CD4-positive, alpha-beta T cell (primary cell): Measurements from ENCODE around the gene FGFRL1. TPM values are rescaled to one million over a fixed set of nuclear protein-coding genes. Genes with fewer than 3 reads are reported as not detected.

Source experiments
- ATAC-seq: fragments of 200-7000 bp; cut with Tn5 transposase; one replicate; pipeline ENCODE4 v1.10.0; 2022; ENCODE audit warnings: mild to moderate bottlenecking; ENCODE audit not compliant: poor library complexity
- CTCF ChIA-PET: fragments of 350-600 bp; sonication (Branson Sonifier 250); formaldehyde crosslinking; loops from one replicate; lab custom pipeline; 2021; ENCODE audit warnings: antibody characterized with exemption, inconsistent platforms; lab: Charles Lee
- POLR2A ChIA-PET: fragments of 350-600 bp; sonication (Branson Sonifier 250); formaldehyde crosslinking; loops from one replicate; lab custom pipeline; 2021; ENCODE audit warnings: antibody characterized with exemption, inconsistent platforms; lab: Charles Lee
- DNase-seq, 14 experiments: peaks; one replicate each; pipeline ENCODE4 v3.0.0-alpha.2; 2013 to 2020; ENCODE audit warnings: mixed read lengths in 2 of 14
- H3K27ac ChIP-seq, 2 donors: one replicate each; pipeline versions ENCODE4 v1.5.1 to v1.7.0; 2013; ENCODE audit warnings: low read length in 2 of 2, low read depth in 1 of 2, mild to moderate bottlenecking in 1 of 2
- H3K27me3 ChIP-seq, 2 experiments: 1 replicate in 1 of 2; 2 replicates in 1 of 2; pipeline versions ENCODE4 v1.6.1 to v1.7.0; 2013; ENCODE audit warnings: low read length in 2 of 2, control low read depth in 1 of 2, mild to moderate bottlenecking in 1 of 2, moderate library complexity in 1 of 2; ENCODE audit not compliant: insufficient read depth in 2 of 2, control insufficient read depth in 1 of 2
- H3K36me3 ChIP-seq: one replicate; pipeline ENCODE4 v1.6.1; 2013; ENCODE audit warnings: low read length, control low read depth; ENCODE audit not compliant: insufficient read depth
- H3K4me1 ChIP-seq: one replicate; pipeline ENCODE4 v1.6.1; 2013; ENCODE audit warnings: low read length, control low read depth; ENCODE audit not compliant: insufficient read depth
- H3K4me3 ChIP-seq: one replicate; pipeline ENCODE4 v1.5.1; 2013; ENCODE audit warnings: mild to moderate bottlenecking, low read length, moderate library complexity
- H3K9me3 ChIP-seq, 2 experiments: 1 replicate in 1 of 2; 2 replicates in 1 of 2; pipeline versions ENCODE4 v1.6.1 to v1.7.0; 2013; ENCODE audit warnings: low read length in 2 of 2, mild to moderate bottlenecking in 2 of 2, control low read depth in 1 of 2, moderate library complexity in 1 of 2; ENCODE audit not compliant: control insufficient read depth in 1 of 2, insufficient read depth in 1 of 2
- H3K27ac Mint-ChIP-seq: one replicate; pipeline ENCODE4 v1.8.0; 2020; ENCODE audit warnings: mixed read lengths
- H3K27me3 Mint-ChIP-seq: one replicate; pipeline ENCODE4 v1.8.0; 2021; ENCODE audit warnings: mixed read lengths
- H3K36me3 Mint-ChIP-seq: one replicate; pipeline ENCODE4 v1.8.0; 2021; ENCODE audit warnings: low read depth, mixed read lengths
- H3K4me1 Mint-ChIP-seq: one replicate; pipeline ENCODE4 v1.8.0; 2021; ENCODE audit warnings: low read depth, mixed read lengths
- H3K4me3 Mint-ChIP-seq: one replicate; pipeline ENCODE4 v1.8.0; 2020; ENCODE audit warnings: mild to moderate bottlenecking, mixed read lengths
- H3K9me3 Mint-ChIP-seq: one replicate; pipeline ENCODE4 v1.8.0; 2020; ENCODE audit warnings: mixed read lengths
- intact Hi-C, 2 experiments: fragments of 100-400 bp; cut with DNase I in 1 of 2; cut with micrococcal nuclease in 1 of 2; formaldehyde crosslinking; loops; one replicate each; pipeline versions ENCODE4 v1.15.1 to v1.9.0; 2023 to 2025; cut with DNase I, micrococcal nuclease
- total RNA-seq, 174 experiments: library from RNA in 2 of 174; stranded (reverse) in 2 of 174; gene quantifications; one replicate each; pipeline ENCODE4 v1.2.3 and lab custom pipeline; 2021 to 2026
- TF ChIP-seq, protein P1 (sequence below): fragments of 200-600 bp; IDR thresholded peaks from one replicate; pipeline ENCODE4 v1.8.0; 2022; ENCODE audit warnings: antibody characterized with exemption, mild to moderate bottlenecking

Gene FGFRL1
- total RNA-seq, 2 experiments from 2014 or later = 21.8 to 25.0 TPM

DNA sequence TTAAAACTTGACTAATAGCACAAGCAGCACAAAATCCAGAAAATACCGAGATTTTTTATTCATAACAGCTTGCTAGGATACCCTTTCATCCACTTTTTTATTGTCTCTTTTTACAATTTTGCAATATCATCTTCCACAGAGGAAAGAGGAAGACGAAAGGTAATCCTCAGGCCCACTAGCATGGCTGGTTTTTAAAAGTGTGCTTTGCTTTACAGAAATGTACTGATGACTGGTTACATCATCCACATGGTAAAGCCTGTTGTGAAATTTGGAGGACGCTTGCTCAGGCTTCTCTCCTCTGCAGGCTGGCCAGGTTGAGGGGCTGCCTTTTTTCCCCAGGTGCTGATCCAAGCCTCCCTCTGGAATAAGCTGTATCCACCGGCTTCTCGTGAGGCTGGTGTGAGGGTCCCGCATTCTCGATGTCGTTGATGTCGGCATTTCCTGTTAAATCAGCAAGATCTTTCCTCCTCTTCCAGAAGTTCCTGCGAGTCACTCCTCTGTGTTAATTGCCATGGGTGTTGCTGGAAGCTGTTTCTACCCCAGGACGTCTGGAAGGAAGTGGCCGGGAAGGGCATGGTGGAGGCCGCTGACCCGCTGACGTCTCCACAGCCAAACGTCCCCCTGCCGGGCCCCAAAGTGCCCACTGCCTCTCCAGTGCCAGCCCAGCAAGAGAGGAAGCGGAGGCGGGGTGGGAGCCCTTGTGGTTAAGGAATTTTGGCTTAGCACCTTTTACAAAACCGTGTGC, 32.3 kb upstream of the FGFRL1 start:
- Mint-ChIP-seq H3K27me3 (no peaks in the 10 kb centered on the region), H3K9me3 (no peaks in the 10 kb centered on the region), H3K4me1 (no peaks in the 10 kb centered on the region), H3K27ac (no peak overlapping the region), H3K4me3 (no peak overlapping the region), H3K36me3 (no peaks in the 10 kb centered on the region)
- intact Hi-C loops = no loop called here
- TF ChIP-seq, protein P1, sequence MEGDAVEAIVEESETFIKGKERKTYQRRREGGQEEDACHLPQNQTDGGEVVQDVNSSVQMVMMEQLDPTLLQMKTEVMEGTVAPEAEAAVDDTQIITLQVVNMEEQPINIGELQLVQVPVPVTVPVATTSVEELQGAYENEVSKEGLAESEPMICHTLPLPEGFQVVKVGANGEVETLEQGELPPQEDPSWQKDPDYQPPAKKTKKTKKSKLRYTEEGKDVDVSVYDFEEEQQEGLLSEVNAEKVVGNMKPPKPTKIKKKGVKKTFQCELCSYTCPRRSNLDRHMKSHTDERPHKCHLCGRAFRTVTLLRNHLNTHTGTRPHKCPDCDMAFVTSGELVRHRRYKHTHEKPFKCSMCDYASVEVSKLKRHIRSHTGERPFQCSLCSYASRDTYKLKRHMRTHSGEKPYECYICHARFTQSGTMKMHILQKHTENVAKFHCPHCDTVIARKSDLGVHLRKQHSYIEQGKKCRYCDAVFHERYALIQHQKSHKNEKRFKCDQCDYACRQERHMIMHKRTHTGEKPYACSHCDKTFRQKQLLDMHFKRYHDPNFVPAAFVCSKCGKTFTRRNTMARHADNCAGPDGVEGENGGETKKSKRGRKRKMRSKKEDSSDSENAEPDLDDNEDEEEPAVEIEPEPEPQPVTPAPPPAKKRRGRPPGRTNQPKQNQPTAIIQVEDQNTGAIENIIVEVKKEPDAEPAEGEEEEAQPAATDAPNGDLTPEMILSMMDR = no peak
- no peak overlapping the region for H3K27ac ChIP-seq
- CTCF ChIA-PET = no interaction called here
- ATAC-seq = no peak
- DNase-seq = no peak
- peaks cover 6% of the 10 kb centered on the region for H3K4me1 ChIP-seq
- POLR2A ChIA-PET = no interaction called here
- no peaks in the 10 kb centered on the region for H3K36me3 ChIP-seq
- no peaks in the 10 kb centered on the region for H3K27me3 ChIP-seq
- H3K9me3 ChIP-seq = peaks cover 0 to 4% of the 10 kb centered on the region in 2 experiments
- H3K4me3 ChIP-seq = no peak overlapping the region

DNA sequence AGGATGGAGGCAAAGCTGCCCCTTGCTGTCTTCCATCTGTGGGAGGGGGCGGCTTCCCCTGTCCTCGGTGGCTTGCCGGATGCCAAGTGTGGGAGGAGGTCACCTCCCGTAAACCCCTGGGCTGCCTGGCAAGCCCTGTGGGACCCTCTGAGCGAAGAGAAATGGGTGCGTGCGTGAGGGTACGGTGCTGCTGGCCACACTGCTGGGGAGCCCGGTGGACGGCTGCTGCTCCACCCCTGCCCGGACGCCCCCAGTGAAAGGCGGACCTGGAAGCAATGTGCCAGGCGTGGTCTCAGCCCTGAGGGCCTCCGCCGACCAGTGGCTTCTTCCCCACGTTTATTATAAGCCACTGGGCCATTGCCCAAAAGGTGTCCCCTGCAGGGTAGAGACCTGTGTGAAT, 29.1 kb upstream of the FGFRL1 start:
- Histone ChIP-seq H3K27me3 (no peaks in the 10 kb centered on the region), H3K27ac (no peak overlapping the region), H3K4me3 (no peak overlapping the region), H3K36me3 (no peaks in the 10 kb centered on the region), H3K9me3 (no peaks in the 10 kb centered on the region), H3K4me1 (peaks cover 29% of the 10 kb centered on the region)
- intact Hi-C loops = loop anchor here (10.0 kb wide), 2 partner anchors 307 to 737 kb away; partner anchors contain the start of genes ATP5ME (in 1 of the 2) and MYL5 (in 1 of the 2)
- peaks cover 25% of the 10 kb centered on the region for H3K4me1 Mint-ChIP-seq
- TF ChIP-seq, protein P1 = no peak
- H3K4me3 Mint-ChIP-seq = no peak overlapping the region
- H3K27ac Mint-ChIP-seq = no peak overlapping the region
- ATAC-seq (no peak), DNase-seq (no peak)
- H3K36me3 Mint-ChIP-seq = no peaks in the 10 kb centered on the region
- POLR2A ChIA-PET = no interaction called here
- CTCF ChIA-PET = no interaction called here
- no peaks in the 10 kb centered on the region for H3K9me3 Mint-ChIP-seq
- H3K27me3 Mint-ChIP-seq = no peaks in the 10 kb centered on the region

DNA sequence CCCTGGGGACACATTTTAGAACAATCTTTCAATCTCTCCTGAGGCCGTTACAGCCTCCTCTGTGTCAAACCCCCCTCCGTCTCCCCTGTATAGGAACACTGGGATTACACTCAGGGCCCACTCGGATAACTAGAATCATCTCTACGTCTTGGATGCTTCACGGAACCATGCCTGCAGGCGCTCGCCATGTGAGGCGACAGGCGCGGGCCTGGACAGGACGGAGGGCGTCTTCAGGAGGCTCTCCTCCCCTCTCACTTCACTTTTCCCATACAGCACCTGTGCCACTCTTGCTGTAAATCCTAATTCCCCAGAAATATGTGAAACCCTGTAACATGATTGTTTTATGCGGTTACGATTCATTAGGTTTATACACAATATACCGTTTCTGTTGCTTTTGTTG, 28.6 kb upstream of the FGFRL1 start:
- POLR2A ChIA-PET = no interaction called here
- no peak for ATAC-seq
- Mint-ChIP-seq H3K27ac (no peak overlapping the region), H3K4me3 (no peak overlapping the region), H3K36me3 (no peaks in the 10 kb centered on the region), H3K27me3 (no peaks in the 10 kb centered on the region), H3K9me3 (no peaks in the 10 kb centered on the region), H3K4me1 (peaks cover 25% of the 10 kb centered on the region)
- no peaks in the 10 kb centered on the region for H3K9me3 ChIP-seq
- H3K27me3 ChIP-seq = no peaks in the 10 kb centered on the region
- H3K27ac ChIP-seq = no peak overlapping the region
- peaks cover 34% of the 10 kb centered on the region for H3K4me1 ChIP-seq
- CTCF ChIA-PET = no interaction called here
- H3K4me3 ChIP-seq = no peak overlapping the region
- DNase-seq = no peak
- no peaks in the 10 kb centered on the region for H3K36me3 ChIP-seq
- intact Hi-C loops = loop anchor here (10.0 kb wide), 2 partner anchors 308 to 738 kb away; partner anchors contain the start of genes ATP5ME (in 1 of the 2) and MYL5 (in 1 of the 2)
- TF ChIP-seq, protein P1 = no peak
